Type B pancreatic cell (in vitro differentiated cells): ENCODE measurements around the gene LCMT1. TPM values are rescaled to one million over a fixed set of nuclear protein-coding genes. Genes with fewer than 3 reads are reported as not detected.

Experiments used
- DNase-seq: peaks from one replicate; pipeline ENCODE4 v3.0.0; 2021; ENCODE audit warnings: mixed read lengths; ENCODE audit not compliant: unreplicated experiment; ENCODE audit errors: extremely low spot score
- H3K27ac Mint-ChIP-seq: 2 replicates; pipeline ENCODE4 v1.8.0; 2021; ENCODE audit warnings: mild to moderate bottlenecking, mixed read lengths
- H3K27me3 Mint-ChIP-seq: 2 replicates; pipeline ENCODE4 v1.8.0; 2021; ENCODE audit warnings: mixed read lengths
- H3K36me3 Mint-ChIP-seq: 2 replicates; pipeline ENCODE4 v1.8.0; 2021; ENCODE audit warnings: mixed read lengths
- H3K4me1 Mint-ChIP-seq: one replicate; pipeline ENCODE4 v1.8.0; 2021; ENCODE audit warnings: mixed read lengths; ENCODE audit not compliant: unreplicated experiment
- H3K4me3 Mint-ChIP-seq: 2 replicates; pipeline ENCODE4 v1.8.0; 2021; ENCODE audit warnings: mild to moderate bottlenecking, mixed read lengths
- H3K9me3 Mint-ChIP-seq: 2 replicates; pipeline ENCODE4 v1.8.0; 2021; ENCODE audit warnings: mixed read lengths
- total RNA-seq: library from RNA; stranded (reverse); gene quantifications from 2 replicates; pipeline ENCODE4 v1.2.1, GENCODE V29; 2021; ENCODE audit warnings: low replicate concordance
- TF ChIP-seq, protein P1 (sequence below): fragments of 200-600 bp; sonication (generic); conservative IDR thresholded peaks from 2 replicates; pipeline ENCODE4 v1.5.0; 2021; ENCODE audit warnings: antibody characterized with exemption, mild to moderate bottlenecking

LCMT1 gene
- total RNA-seq, 1 donor from 2014 or later = 65.7 TPM

DNA sequence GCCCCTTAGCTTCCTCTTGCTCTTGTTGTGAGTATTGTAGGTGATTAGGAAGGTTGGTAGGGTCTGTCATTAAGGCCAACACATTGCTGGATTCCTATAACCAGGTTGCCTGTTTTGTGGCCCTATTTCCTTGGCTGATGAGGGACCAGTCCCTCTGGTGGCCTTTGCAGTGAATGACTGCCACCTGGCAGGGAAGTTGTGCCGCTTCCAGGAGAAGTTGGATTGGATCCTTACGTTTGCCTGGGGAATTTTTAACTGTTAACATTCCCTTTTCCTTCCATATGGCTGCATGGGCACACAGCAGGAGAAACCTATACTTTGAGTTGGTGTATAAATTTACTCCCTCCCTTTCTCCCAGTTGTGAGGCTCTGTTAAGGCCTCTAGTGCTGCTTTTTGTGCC lies 32.4 kb downstream of the LCMT1 start:
- TF ChIP-seq, protein P1, sequence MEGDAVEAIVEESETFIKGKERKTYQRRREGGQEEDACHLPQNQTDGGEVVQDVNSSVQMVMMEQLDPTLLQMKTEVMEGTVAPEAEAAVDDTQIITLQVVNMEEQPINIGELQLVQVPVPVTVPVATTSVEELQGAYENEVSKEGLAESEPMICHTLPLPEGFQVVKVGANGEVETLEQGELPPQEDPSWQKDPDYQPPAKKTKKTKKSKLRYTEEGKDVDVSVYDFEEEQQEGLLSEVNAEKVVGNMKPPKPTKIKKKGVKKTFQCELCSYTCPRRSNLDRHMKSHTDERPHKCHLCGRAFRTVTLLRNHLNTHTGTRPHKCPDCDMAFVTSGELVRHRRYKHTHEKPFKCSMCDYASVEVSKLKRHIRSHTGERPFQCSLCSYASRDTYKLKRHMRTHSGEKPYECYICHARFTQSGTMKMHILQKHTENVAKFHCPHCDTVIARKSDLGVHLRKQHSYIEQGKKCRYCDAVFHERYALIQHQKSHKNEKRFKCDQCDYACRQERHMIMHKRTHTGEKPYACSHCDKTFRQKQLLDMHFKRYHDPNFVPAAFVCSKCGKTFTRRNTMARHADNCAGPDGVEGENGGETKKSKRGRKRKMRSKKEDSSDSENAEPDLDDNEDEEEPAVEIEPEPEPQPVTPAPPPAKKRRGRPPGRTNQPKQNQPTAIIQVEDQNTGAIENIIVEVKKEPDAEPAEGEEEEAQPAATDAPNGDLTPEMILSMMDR = peak; percentile 54
- Mint-ChIP-seq H3K27ac (no peak overlapping the region), H3K27me3 (no peaks in the 10 kb centered on the region), H3K4me1 (peaks cover 9% of the 10 kb centered on the region), H3K36me3 (peaks cover 22% of the 10 kb centered on the region), H3K4me3 (no peak overlapping the region), H3K9me3 (no peaks in the 10 kb centered on the region)
- DNase-seq = no peak

DNA sequence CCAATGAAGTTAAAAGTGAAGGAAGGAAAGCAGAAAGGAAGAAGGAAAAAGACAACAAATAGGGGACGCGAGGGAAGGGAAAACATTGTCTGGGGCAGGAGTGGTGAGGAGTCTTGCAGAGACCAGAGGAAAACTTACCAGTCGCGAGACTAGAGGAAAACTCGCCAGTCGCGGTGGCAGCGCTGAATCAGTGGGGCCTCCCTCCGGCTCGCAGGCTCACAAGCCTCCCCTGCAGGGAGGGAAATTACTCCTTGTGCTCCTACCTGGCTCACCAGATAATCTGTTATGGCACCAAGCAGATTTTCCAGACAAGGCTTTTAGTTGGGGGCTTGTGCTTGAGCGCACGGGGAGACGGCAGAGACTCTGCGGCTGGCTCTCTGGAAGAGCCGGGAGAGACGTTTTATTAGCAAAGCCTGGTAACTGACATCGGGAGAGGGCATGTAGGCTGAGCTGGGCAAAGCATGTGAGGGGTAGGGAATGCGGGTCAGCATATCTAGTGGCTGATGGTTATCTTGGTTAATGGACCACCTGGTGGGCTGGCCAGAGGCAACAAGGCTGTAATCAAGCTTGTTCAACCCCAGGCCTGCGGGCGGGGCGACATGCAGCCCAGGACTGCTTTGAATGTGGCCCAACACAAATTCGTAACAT lies 37.1 kb downstream of the LCMT1 start:
- no peak overlapping the region for H3K27ac Mint-ChIP-seq

DNA sequence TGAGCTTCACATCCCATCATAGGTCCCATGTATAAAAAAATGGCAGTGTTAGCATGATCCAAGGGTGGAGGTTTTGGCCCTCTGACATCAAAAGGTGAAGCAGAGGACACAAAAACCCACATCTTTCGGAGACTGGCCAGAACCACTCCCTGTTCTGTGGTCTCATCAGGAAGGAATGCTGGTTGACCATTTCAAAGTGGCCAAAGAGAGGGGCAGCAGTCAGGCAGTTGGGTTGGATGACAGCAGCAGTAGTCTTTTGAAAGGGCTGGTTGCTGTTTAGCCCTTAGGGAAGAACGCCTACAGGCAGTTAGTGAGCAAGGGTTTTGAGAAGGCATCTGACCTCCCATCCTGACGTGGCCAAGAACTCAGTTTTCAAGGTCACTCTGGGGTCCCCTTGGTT lies 40.5 kb downstream of the LCMT1 start:
- H3K4me3 Mint-ChIP-seq = no peak overlapping the region
- H3K36me3 Mint-ChIP-seq = peaks cover 29% of the 10 kb centered on the region
- TF ChIP-seq, protein P1 = no peak
- H3K9me3 Mint-ChIP-seq = no peaks in the 10 kb centered on the region
- H3K27me3 Mint-ChIP-seq = no peaks in the 10 kb centered on the region
- DNase-seq = no peak
- no peak overlapping the region for H3K27ac Mint-ChIP-seq
- peaks cover 9% of the 10 kb centered on the region for H3K4me1 Mint-ChIP-seq

More for the DNA sequence above, 37.1 kb downstream of the LCMT1 start:
- TF ChIP-seq, protein P1 = no peak
- peaks cover 9% of the 10 kb centered on the region for H3K4me1 Mint-ChIP-seq
- peak overlapping the region; percentile 31 for H3K4me3 Mint-ChIP-seq
- H3K27me3 Mint-ChIP-seq = no peaks in the 10 kb centered on the region
- DNase-seq = no peak
- peaks cover 13% of the 10 kb centered on the region for H3K36me3 Mint-ChIP-seq
- no peaks in the 10 kb centered on the region for H3K9me3 Mint-ChIP-seq

DNA sequence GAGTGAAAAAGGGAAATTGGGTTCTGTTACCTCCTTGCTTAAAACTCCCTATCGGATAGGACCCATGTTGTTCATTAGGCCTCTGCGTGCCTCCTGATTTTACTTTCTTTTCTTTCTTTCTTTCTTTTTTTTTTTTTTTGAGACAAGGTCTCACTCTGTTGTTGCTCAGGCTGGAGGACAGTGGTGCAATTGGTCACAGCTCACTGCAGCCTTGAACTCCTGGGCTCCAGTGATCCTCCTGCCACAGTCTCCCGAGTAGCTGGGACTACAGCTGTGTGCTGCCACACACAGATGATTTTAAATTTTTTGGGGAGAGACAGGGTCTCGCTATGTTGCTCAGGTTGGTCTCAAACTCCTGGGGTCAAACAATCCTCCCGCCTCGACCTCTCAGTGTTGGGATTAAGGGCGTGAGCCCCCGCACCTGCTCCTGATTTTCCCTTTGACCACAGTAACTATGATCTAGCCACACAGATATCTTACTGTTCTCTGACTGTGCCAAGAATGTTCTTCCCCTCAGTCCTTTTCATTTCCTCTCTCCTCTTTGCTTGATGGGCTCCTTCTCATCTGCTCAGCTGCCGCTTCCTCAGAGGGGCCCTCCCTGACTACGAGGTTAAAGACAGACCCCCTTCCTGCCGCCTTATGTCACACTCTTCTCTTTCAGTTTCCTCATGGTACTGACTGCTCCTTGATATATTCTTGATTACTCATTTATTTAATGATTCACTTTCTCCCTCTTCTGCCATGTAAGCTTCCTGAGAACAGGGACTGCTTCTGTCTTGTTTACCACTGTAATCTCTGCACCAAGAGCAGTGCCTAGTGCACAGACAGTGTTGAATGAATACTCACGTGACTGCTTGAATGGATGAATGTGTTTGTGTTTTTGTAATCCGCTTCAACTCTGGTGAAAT lies 44.3 kb downstream of the LCMT1 start:
- Mint-ChIP-seq H3K4me3 (no peak overlapping the region), H3K4me1 (no peaks in the 10 kb centered on the region), H3K27ac (no peak overlapping the region), H3K27me3 (no peaks in the 10 kb centered on the region), H3K9me3 (no peaks in the 10 kb centered on the region), H3K36me3 (peaks cover 36% of the 10 kb centered on the region)
- DNase-seq = no peak
- TF ChIP-seq, protein P1 = no peak

DNA sequence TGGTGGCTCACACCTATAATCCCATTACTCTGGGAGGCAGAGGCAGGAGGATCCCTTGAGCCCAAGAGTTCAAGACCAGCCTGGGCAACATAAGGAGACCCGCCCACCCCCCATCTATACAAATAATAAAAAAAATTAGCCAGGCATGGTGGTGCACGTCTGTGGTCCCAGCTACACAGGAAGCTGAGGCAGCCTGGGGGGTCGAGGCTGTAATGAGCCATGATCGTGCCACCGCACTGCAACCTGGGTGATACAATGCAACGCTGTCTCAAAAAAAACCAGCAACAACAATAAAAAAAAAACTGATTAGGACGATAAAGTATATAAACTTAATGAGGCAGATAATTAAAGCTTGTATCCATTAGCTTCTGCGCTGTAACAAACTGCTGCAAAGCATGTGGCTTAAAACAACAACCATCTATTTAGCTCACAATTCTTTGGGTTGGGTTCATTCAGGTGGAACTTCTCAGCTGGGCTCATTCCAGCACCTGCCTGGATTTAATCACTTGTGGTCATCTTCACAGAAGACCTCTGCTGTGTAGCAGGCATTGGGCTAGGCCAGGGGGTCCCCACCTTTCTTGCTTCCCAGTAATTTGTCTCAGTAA lies 45.8 kb downstream of the LCMT1 start:
- H3K27ac Mint-ChIP-seq = no peak overlapping the region
- H3K4me1 Mint-ChIP-seq = no peaks in the 10 kb centered on the region
- no peaks in the 10 kb centered on the region for H3K27me3 Mint-ChIP-seq
- no peaks in the 10 kb centered on the region for H3K9me3 Mint-ChIP-seq
- no peak overlapping the region for H3K4me3 Mint-ChIP-seq
- TF ChIP-seq, protein P1 = no peak
- peaks cover 38% of the 10 kb centered on the region for H3K36me3 Mint-ChIP-seq
- DNase-seq = no peak
